Astrocyte (in vitro differentiated cells and primary cell): Measurements from ENCODE around the gene TEX22. TPM values are rescaled to one million over a fixed set of nuclear protein-coding genes. Genes with fewer than 3 reads are reported as not detected.
A peak's percentile ranks its signal among the peaks of the same experiment; 100 is the strongest.

Experiments used
- DNase-seq: peaks from one replicate; pipeline ENCODE4 v3.0.0-alpha.2; 2010; ENCODE audit warnings: low read depth
- FAIRE-seq: peaks from 2 replicates; lab custom pipeline; 2011; peaks lifted over from hg19 to GRCh38; lab: Jason Lieb, UNC
- H2AFZ ChIP-seq: 2 replicates; pipeline ENCODE4 v1.6.0; 2012; ENCODE audit warnings: low read depth, low read length, inconsistent platforms
- H3K27ac ChIP-seq: 2 replicates; pipeline ENCODE4 v1.5.1; 2011; ENCODE audit warnings: low read depth, low read length, inconsistent platforms
- H3K27me3 ChIP-seq: 2 replicates; pipeline ENCODE4 v1.6.0; 2011; ENCODE audit warnings: low read length, inconsistent platforms; ENCODE audit not compliant: insufficient read depth
- H3K36me3 ChIP-seq: 2 replicates; pipeline ENCODE4 v1.5.1; 2011; ENCODE audit warnings: low read length, inconsistent platforms; ENCODE audit not compliant: insufficient read depth
- H3K4me1 ChIP-seq: 2 replicates; pipeline ENCODE4 v1.5.1; 2011; ENCODE audit warnings: low read length, inconsistent platforms; ENCODE audit not compliant: insufficient read depth
- H3K4me2 ChIP-seq: 2 replicates; pipeline ENCODE4 v1.6.0; 2012; ENCODE audit warnings: low read length, inconsistent platforms
- H3K4me3 ChIP-seq: 2 replicates; pipeline ENCODE4 v1.5.1; 2011; ENCODE audit warnings: low read depth, mild to moderate bottlenecking, low read length, inconsistent platforms; ENCODE audit not compliant: insufficient read depth
- H3K79me2 ChIP-seq: 2 replicates; pipeline ENCODE4 v1.6.0; 2012; ENCODE audit warnings: mild to moderate bottlenecking, low read length, inconsistent platforms; ENCODE audit not compliant: insufficient read depth
- H3K9ac ChIP-seq: 2 replicates; pipeline ENCODE4 v1.6.0; 2012; ENCODE audit warnings: mild to moderate bottlenecking, low read length, inconsistent platforms
- H3K9me3 ChIP-seq: 2 replicates; pipeline ENCODE4 v1.5.1; 2012; ENCODE audit warnings: low read depth, mild to moderate bottlenecking, low read length, inconsistent platforms; ENCODE audit not compliant: insufficient read depth
- H4K20me1 ChIP-seq: 2 replicates; pipeline ENCODE4 v1.6.0; 2012; ENCODE audit warnings: low read length, inconsistent platforms; ENCODE audit not compliant: insufficient read depth
- H3K27ac Mint-ChIP-seq: one replicate; pipeline ENCODE4 v1.8.0; 2021; ENCODE audit warnings: mild to moderate bottlenecking, mixed read lengths; ENCODE audit not compliant: unreplicated experiment
- H3K27me3 Mint-ChIP-seq: one replicate; pipeline ENCODE4 v1.8.0; 2021; ENCODE audit warnings: low read depth, mixed read lengths; ENCODE audit not compliant: unreplicated experiment
- H3K36me3 Mint-ChIP-seq: one replicate; pipeline ENCODE4 v1.8.0; 2021; ENCODE audit warnings: low read depth, mixed read lengths; ENCODE audit not compliant: unreplicated experiment
- H3K4me1 Mint-ChIP-seq: one replicate; pipeline ENCODE4 v1.8.0; 2021; ENCODE audit warnings: low read depth, mixed read lengths; ENCODE audit not compliant: unreplicated experiment
- H3K4me3 Mint-ChIP-seq: one replicate; pipeline ENCODE4 v1.8.0; 2021; ENCODE audit warnings: mild to moderate bottlenecking, moderate library complexity, mixed read lengths; ENCODE audit not compliant: unreplicated experiment
- H3K9me3 Mint-ChIP-seq: one replicate; pipeline ENCODE4 v1.8.0; 2021; ENCODE audit warnings: mild to moderate bottlenecking, mixed read lengths; ENCODE audit not compliant: unreplicated experiment
- CTCF ChIP-seq: IDR thresholded peaks from 2 replicates; pipeline ENCODE4 v1.5.1; 2011; ENCODE audit warnings: low read depth, mild to moderate bottlenecking, inconsistent platforms, low read length, moderate library complexity; ENCODE audit not compliant: insufficient read depth
- EZH2 ChIP-seq: IDR thresholded peaks from 2 replicates; pipeline ENCODE4 v1.6.1; 2012; ENCODE audit warnings: mild to moderate bottlenecking, low read length, inconsistent platforms; ENCODE audit not compliant: insufficient read depth
- total RNA-seq: library from RNA; stranded (reverse); gene quantifications from 2 replicates; pipeline ENCODE4 v1.2.1, GENCODE V29; 2021

TEX22 gene
- total RNA-seq, 1 donor from 2014 or later, result 1.2 TPM

DNA sequence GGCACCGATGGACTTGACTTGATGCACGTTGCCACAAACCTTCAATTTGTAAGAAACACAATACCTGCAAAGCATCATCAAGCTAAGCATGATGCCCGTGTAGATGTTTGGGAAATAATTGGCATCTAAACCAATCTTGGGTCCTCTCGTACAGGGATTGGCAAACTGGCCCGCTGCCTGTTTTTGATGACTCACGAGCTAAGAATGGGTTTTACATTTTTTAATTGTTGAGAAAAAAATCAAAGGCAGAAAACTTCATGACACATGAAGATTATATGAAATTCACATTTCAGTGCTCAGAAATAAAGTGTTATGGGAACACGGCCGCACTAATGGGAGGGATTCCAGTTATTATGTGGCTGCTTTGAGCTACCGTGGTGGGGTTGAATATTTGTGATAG lies 32.2 kb downstream of the TEX22 start:
- no peak for TF ChIP-seq CTCF
- no peak for TF ChIP-seq EZH2
- Histone ChIP-seq H4K20me1 (peaks cover 87% of the 10 kb centered on the region), H3K27ac (peak overlapping the region; percentile 30)

GRCh38 chr14:105431256-105431655 lies 32.9 kb downstream of the TEX22 start:
- no peak overlapping the region for H3K4me3 ChIP-seq
- H3K9ac ChIP-seq, result no peak overlapping the region
- H3K36me3 ChIP-seq, result no peaks in the 10 kb centered on the region
- H3K9me3 Mint-ChIP-seq, result peaks cover 2% of the 10 kb centered on the region
- H3K4me1 Mint-ChIP-seq, result peaks cover 7% of the 10 kb centered on the region
- TF ChIP-seq EZH2 (no peak), CTCF (no peak)
- H2AFZ ChIP-seq, result no peak overlapping the region
- H4K20me1 ChIP-seq, result peaks cover 89% of the 10 kb centered on the region
- peak overlapping the region; percentile 30 for H3K27ac ChIP-seq
- no peaks in the 10 kb centered on the region for H3K27me3 ChIP-seq
- peaks cover 20% of the 10 kb centered on the region for H3K36me3 Mint-ChIP-seq
- no peaks in the 10 kb centered on the region for H3K9me3 ChIP-seq
- H3K79me2 ChIP-seq, result peaks cover 91% of the 10 kb centered on the region
- H3K4me3 Mint-ChIP-seq, result no peak overlapping the region
- no peak for DNase-seq
- H3K4me2 ChIP-seq, result peak overlapping the region; percentile 22
- FAIRE-seq, result no peak
- peaks cover 10% of the 10 kb centered on the region for H3K4me1 ChIP-seq
- no peak overlapping the region for H3K27ac Mint-ChIP-seq
- no peaks in the 10 kb centered on the region for H3K27me3 Mint-ChIP-seq

More for the DNA sequence above, 32.2 kb downstream of the TEX22 start:
- Histone ChIP-seq H3K36me3 (no peaks in the 10 kb centered on the region), H3K9ac (no peak overlapping the region), H3K9me3 (no peaks in the 10 kb centered on the region), H3K27me3 (no peaks in the 10 kb centered on the region), H3K4me1 (peaks cover 10% of the 10 kb centered on the region), H3K4me3 (no peak overlapping the region), H2AFZ (no peak overlapping the region), H3K79me2 (peaks cover 91% of the 10 kb centered on the region), H3K4me2 (peak overlapping the region; percentile 22)
- Mint-ChIP-seq H3K4me3 (no peak overlapping the region), H3K4me1 (peaks cover 7% of the 10 kb centered on the region), H3K27ac (peak overlapping the region; percentile 69), H3K27me3 (no peaks in the 10 kb centered on the region), H3K36me3 (peaks cover 20% of the 10 kb centered on the region), H3K9me3 (peaks cover 2% of the 10 kb centered on the region)
- FAIRE-seq (no peak), DNase-seq (peak; percentile 52)

DNA sequence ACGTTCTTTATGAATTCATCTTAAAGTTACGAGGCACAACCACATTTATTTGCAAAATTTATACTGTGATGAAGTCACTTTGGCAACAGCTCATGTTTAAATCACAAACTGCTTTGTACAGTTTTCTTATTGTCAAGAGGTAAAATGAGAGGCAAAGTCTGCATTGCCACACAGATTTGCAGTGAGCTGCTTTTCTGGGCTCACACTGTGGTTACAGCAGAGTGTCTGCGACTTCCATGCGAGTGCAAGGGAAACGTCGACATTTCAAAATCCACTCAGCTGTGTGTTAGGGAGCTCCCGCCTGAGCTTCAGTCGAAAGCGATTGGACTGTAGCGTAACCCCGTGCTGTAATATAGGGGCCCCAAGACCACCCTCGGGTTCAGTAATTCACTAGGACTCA lies 34.3 kb downstream of the TEX22 start:
- no peak overlapping the region for H3K27ac Mint-ChIP-seq
- Histone ChIP-seq H3K36me3 (no peaks in the 10 kb centered on the region), H3K9me3 (no peaks in the 10 kb centered on the region), H2AFZ (no peak overlapping the region), H4K20me1 (peaks cover 89% of the 10 kb centered on the region), H3K9ac (no peak overlapping the region), H3K4me2 (no peak overlapping the region), H3K27me3 (no peaks in the 10 kb centered on the region), H3K79me2 (peaks cover 91% of the 10 kb centered on the region), H3K27ac (no peak overlapping the region), H3K4me1 (peaks cover 10% of the 10 kb centered on the region), H3K4me3 (no peak overlapping the region)
- H3K4me1 Mint-ChIP-seq, result peaks cover 7% of the 10 kb centered on the region
- DNase-seq, result no peak
- FAIRE-seq, result no peak
- H3K4me3 Mint-ChIP-seq, result no peak overlapping the region
- TF ChIP-seq CTCF, result no peak
- TF ChIP-seq EZH2, result no peak
- peaks cover 15% of the 10 kb centered on the region for H3K36me3 Mint-ChIP-seq
- H3K9me3 Mint-ChIP-seq, result peaks cover 2% of the 10 kb centered on the region
- no peaks in the 10 kb centered on the region for H3K27me3 Mint-ChIP-seq
